Measurements from ENCODE around the gene MAK. TPM values are rescaled to one million over a fixed set of nuclear protein-coding genes. Genes with fewer than 3 reads are reported as not detected.
A peak's percentile ranks its signal among the peaks of the same experiment; 100 is the strongest.

Gene MAK
- total and polyA plus RNA-seq, 2 of the 13 experiments (the other 11 are each of a cell fraction or from before 2014, with no cell fraction given), result 0.04 TPM; not detected in 1

- TF ChIP-seq LRRFIP1 (CRISPR knock-in tag; conservative IDR thresholded peaks at IDR 0.05) (no peak), ZFP36L1 (CRISPR knock-in tag; IDR thresholded peaks at IDR 0.05) (0 out of 2 replicates have a peak, but pooled peaks have one; percentile 55), ZNF891 (CRISPR knock-in tag; IDR thresholded peaks at IDR 0.05) (peak; percentile 92; the same call in 1 of the 2 replicates), KLF13 (CRISPR knock-in tag; IDR thresholded peaks at IDR 0.05) (no peak), ZSCAN30 (CRISPR knock-in tag; IDR thresholded peaks at IDR 0.05) (no peak), HNF1B (CRISPR knock-in tag; IDR thresholded peaks at IDR 0.05) (peak; percentile 69; the same call in 1 of the 2 replicates), MED1 (CRISPR knock-in tag; IDR thresholded peaks at IDR 0.05) (0 out of 2 replicates have a peak, but pooled peaks have one; percentile 16), ZEB1 (IDR thresholded peaks at IDR 0.05; ENCODE audit: insufficient replicate concordance, low read depth) (peak; percentile 91), ZIK1 (CRISPR knock-in tag; IDR thresholded peaks at IDR 0.05; ENCODE audit: borderline replicate concordance, low read depth) (peak; percentile 77; the same call in 1 of the 2 replicates), PAF1 (CRISPR knock-in tag; IDR thresholded peaks at IDR 0.05) (no peak), MYC (CRISPR knock-in tag; IDR thresholded peaks at IDR 0.05; ENCODE audit: borderline replicate concordance) (peak; percentile 57; the same call in 1 of the 2 replicates), ZNF704 (CRISPR knock-in tag; IDR thresholded peaks at IDR 0.05; ENCODE audit: borderline replicate concordance) (peak; percentile 59; the same call in 1 of the 2 replicates), TBP (CRISPR knock-in tag; IDR thresholded peaks at IDR 0.05) (no peak), CSRNP2 (CRISPR knock-in tag; conservative IDR thresholded peaks at IDR 0.05; ENCODE audit: low read depth) (no peak), AHR (CRISPR knock-in tag; IDR thresholded peaks at IDR 0.05) (peak; percentile 92), HNRNPLL (IDR thresholded peaks at IDR 0.05; ENCODE audit: low read depth, low read length, poor library complexity, severe bottlenecking) (peak; percentile 79), ZBTB20 (CRISPR knock-in tag; IDR thresholded peaks at IDR 0.05; ENCODE audit: borderline replicate concordance, low read depth) (no peak), ETV6 (CRISPR knock-in tag; conservative IDR thresholded peaks at IDR 0.05) (no peak; the same call in 1 of the 2 replicates), TFDP2 (CRISPR knock-in tag; IDR thresholded peaks at IDR 0.05) (peak; percentile 70; the same call in 1 of the 2 replicates), GZF1 (CRISPR knock-in tag; IDR thresholded peaks at IDR 0.05) (0 out of 2 replicates have a peak, but pooled peaks have one; percentile 14)
These were observed at the start of gene MAK (continued) for GRCh38 chr6:10837995-10838793.
